Stimulated activated CD8-positive, alpha-beta memory T cell treated with anti-CD3 and anti-CD28 coated beads, Interleukin-15, amount 100 ng/mL, for 24 hours (primary cell): ENCODE results near the gene REG4.

ENCODE experiments used
- DNase-seq: peaks from one replicate; pipeline ENCODE4 v3.0.0-alpha.2; 2020; ENCODE audit warnings: low read depth

REG4 gene

DNA sequence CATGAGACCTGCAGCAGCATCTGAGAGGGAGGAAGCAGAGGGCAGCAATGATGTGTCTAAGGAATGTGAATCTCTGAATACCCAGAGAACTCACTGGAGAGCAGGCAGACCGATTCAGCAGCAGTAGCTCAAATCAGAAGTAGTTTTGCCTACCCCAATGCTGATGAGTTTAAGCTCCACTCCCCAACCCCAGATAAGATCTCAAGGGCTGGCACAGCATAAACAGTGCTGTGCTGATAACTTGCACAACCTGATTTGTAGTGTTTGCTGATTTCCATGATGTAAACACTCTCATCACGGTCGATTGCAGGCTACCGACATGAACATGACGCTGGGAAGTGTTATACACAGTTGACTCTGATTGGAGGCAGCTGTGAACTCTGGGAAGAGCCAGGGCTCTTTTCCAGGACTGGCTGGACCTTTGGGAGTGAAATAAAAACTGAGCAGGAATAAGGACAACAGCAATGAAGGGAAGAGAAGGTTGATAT, 31.3 kb downstream of the REG4 start:
- DNase-seq = no peak

DNA sequence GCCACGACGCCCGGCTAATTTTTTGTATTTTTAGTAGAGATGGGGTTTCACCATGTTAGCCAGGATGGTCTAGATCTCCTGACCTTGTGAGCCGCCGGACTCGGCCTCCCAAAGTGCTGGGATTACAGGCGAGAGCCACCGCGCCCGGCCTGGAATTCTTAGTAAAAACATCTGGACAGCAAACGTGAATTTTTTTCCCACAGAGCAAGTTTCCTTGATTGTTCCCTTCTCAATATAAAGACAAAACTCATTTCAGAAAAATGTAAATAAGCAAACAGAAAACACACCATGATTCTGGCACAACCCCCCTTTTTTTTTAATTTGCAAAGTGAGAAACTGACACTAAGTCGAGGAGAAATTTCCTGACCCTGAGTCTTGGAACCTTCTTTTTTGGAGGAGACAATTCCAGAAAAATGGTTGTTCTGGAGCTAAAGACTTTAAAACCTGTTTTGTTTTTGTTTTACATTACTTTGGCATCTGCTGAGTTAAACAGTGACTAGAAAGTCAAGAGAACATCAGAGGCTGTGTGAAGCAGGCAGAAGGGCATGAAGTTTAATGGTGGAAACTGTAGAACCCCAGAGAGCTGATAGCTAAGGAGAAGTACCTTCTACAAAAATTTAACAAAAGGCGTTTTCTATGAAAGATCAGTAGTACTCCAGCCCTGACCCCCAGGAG, 32.2 kb downstream of the REG4 start:
- DNase-seq = no peak

DNA sequence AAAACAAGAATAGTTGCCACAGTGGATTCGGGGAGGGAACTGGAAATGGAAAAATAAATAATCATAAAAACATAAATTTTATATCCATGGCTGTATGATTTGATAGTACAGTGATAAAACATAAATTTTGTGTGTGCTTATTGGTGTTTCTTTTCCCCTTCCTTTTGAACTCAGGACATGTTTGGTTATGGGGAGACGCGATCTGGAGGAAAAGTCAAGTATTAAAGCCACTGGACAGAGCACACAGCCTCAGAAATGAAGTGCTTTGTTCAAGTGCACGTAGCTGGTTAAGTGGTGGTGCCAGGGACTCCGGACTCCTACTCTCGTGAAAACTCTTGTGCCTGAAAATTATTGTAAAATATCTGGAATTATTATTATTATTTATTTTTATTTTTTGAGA, 32.9 kb downstream of the REG4 start:
- no peak for DNase-seq

DNA sequence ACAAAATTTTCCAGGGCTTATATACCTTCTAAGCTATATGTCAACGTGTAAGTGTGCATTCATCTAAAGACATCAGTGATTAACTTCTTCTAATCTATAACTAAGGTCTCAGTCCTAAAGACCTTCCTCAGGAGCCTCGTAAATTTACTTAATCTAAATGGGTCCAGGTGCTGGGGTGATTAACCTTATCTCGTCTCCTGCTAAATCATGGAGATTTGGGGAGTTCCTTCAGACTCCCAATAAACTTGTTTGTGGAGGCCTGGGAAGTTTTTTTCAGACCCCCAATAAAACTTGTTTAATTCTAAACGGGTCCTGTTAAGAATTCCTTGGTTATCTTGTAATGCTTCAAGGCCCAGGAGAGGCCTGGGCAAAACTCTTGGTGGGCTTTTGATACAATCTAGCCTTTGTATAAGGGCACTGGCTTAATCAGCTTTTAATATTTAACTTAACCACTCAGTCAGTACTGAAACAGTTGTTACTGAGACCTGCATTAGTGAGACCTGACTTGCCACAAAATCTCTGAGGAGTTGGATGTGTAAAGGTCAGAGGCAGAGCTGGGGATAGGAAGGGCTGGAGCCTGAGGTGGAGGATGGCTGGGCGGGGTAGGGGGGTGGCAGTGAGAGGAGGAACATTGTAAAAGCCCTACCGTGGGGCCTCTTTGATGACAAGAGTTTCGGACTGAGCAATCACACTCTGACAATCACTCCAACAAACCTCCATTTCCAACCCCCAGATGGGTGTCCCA, 36.3 kb downstream of the REG4 start:
- no peak for DNase-seq

DNA sequence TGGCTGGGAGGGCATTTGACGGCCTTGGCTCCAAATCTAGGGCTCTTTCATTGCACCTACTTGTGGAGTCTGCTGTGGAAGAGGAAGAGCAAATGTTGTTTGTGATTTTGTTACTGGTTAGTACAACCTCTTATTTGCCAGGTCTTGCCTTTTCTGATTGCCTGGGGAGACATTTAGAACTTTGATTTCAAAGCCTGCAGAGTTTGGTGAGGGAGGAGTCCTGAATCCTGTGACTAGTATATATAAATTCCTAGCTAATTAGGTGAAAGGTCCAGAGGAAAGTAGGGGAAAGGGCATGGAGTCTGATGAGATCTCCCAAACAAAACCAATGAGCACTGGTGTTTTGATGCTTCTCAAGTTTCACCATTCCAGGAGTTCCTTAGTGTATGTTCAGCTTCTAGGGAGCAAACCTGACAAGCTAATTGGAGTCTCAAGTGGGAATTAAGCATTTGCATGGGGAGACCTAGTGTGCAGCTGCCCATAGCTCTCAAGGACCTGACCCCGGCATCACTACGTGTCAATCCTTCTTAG, 37.5 kb downstream of the REG4 start:
- DNase-seq = no peak

DNA sequence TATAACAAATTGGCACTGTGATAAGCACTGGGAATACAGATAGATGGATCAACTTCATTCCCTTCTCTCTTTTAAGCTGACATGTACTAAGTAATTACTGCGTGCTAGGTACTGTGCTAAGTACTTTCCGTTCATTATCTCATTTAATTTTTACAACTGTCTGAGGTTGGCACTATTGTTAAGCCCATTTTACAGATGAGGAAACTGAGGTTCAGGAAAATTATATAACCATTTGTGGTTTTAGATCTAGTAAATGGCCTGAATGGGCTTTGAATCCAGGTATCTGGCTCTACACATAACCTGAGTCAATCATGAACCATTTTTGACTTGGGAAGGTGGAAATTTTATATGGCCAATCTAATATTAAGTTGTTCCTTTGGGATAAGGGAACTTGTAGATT, 39.0 kb downstream of the REG4 start:
- no peak for DNase-seq

DNA sequence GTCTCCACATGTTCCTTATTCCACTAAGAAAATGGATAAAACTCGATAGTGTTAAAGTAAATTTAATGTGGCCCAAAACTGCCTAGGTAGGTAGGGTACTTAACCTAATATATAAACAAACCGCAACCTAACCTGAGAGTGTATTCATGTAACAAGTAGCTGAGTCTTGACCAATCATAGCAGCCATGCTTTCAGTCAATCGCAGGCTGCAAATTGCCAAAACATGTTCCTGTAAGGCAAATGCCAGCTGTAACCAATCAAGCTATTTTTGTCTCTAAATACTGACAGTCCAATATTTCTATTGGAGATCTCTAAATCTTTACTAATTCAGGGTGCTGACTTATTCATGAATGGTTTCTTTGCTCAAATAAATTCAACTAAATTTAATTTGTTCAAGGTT, 39.5 kb downstream of the REG4 start:
- no peak for DNase-seq

DNA sequence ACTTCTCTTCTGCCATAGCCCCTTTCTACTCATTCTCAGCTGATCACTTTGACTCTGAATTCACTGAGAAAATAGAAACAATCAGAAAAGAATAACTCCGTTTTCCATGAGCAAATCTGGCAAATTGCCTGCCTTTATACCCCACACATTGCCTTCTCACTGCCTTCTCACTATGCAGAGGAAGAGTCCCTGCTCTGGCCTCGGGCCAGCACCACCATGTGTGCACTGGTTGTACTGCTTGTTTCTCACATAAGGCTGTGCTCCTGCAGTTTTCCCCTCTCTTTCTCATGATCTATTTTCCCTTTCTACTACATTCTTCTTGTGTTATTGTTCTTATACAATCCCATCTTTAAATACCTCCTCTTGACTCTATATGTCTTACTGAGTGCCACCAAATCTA, 40.2 kb downstream of the REG4 start:
- DNase-seq = no peak

DNA sequence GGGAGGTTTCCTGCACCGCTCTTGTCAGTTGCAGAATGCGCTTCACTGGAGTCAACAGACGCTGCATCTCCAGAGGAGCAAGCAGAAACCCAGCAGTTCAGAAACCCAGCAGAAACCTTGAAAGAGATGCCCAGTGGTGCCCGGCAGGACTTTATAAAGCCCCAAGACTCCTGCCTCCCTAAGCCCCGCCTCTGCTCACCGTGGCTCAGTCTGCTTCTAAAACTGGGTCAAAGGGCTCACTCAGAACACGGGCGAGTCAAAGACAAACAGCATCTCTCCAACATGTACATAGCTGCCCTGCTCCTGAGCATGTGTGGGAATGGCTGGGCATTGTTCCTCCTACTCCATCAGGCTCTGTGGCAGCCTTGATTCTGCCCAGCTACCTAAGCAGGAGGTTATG, 42.5 kb downstream of the REG4 start, which contains the start of gene HMGCS2:
Gene HMGCS2, minus strand, starts transcription at position 128 of the 400 bp plus-strand sequence. Its CDS starts 61 bp downstream, at position 67.
- DNase-seq = no peak

DNA sequence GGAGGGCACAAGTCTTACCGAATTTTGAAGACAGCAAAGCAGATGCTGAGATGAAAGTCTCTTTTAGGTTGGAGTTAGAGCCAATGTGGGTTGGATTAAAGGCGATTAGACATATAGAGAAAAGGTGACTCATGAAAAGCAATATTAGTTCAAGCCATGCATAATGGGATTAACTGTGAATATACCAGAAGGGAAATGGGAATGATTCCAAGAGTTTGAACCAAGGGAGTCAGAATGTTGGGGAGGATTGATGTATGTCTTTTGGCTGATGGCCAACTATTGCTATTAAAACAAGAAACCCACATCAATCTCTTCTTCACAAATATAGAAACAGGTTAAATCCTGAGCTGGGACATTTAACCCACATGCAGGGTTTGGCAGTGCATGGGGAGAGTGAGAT, 43.8 kb downstream of the REG4 start:
- DNase-seq = no peak

DNA sequence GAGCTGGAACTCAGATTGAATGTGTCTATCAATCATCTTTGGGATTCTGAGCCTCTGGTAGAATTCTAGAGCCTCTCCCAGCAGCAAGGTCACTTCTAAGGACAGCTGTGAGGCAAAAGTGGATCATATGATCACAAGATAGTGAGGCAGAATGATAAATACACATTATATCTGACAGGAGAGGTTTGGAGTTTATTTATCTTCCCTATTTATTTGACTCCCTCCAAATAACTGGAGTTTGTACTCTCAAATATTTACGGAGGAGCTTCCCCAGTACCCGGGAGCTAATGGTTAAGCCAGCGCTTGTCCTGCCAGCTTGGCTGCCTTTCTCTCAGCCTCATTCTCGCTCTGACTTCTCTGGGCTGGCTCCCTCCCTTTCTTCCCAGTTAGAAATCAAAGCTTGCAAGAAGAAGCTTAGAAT, 44.9 kb downstream of the REG4 start:
- no peak for DNase-seq

DNA sequence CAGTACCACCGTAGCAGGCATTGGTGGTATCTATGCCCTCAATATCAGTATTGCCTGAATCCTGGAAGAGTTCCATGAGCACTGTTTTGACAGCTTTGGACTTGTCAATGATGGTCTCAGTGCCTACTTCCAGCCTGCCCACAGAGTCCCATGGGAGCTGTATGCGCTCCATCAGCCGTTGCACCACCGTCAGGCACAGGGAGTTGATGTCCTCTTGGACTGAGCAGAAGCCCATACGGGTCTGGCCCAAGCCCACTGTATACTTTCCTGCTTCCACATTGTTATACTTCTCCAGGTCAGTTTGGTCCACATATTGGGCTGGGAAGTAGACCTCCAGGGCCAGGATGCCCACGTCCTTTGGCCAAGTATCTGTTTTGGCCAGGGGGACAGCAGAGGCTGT, 47.0 kb downstream of the REG4 start:
- no peak for DNase-seq

DNA sequence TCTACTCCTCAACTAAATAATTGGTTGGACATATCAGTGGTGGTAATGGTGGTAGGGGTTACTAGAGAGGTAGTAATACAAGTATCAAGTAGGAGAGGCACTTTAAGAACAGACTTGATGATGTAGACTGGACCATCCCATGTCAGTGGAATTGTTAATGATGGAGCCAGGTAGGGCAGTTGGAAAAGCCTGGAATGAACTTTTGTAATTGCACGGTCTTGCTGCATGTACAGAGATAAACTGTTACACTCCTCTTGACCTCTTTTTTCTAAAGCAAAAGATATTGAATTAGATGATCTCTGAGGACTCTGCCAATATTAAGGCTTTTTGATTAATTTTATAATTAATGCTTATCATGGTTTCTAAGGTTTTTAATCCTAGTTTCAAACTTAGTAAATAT, 48.3 kb downstream of the REG4 start:
- DNase-seq = no peak

DNA sequence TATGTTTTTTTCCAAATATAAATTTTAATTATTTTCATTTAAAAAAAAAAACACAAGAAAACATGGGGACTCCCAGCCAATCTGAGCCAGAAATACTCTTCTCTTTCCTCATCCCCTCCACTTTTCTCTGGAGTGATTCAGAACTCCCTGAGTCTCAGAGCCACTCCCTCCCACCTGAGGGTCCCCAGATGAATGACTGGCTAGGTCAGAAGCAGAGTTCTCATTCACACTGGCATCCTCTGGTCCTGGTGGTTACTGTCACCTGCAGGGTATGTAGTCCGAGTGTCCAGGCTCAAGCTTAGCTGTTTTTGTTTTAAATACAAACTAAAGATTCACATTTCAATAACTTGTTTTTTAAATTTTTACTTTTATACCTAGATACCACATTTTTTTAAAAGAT, 48.9 kb downstream of the REG4 start:
- no peak for DNase-seq

DNA sequence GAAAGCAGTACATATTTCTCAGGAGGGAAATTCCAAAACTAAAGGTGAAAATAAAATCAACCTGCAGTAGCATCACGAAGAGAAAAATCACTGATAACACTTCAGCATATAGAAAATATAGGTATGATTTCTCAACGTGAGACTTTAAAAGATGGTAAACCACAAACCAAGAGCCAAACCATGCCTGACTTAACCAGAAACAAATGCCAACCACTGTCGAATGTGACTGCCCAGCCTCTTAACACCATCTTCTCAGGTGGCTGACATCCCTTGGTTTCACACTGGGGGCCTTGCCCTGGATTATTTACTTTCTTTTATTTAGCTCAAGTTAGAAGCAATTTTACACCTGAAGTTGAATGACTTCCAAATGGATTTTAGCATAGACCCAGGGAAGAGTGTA, 52.7 kb downstream of the REG4 start:
- no peak for DNase-seq

DNA sequence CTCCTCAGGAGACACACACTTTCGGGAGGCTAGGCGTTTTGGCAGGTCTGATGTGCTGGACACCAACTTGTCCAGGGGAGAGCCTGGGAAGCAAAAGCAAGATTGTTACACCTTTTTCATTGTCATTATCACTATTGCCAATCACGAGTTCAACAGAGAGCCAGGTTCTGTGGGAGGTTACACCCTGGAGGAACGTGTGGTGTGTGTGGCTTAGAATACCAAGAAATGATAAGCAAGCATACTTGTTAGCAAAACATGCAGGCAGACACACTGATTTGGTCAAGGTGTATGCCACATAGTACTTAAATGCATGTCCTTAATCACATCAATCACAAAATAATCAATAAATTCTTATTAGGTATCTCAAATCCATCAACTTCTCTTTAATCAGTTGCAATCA, 58.7 kb downstream of the REG4 start:
- DNase-seq = no peak

DNA sequence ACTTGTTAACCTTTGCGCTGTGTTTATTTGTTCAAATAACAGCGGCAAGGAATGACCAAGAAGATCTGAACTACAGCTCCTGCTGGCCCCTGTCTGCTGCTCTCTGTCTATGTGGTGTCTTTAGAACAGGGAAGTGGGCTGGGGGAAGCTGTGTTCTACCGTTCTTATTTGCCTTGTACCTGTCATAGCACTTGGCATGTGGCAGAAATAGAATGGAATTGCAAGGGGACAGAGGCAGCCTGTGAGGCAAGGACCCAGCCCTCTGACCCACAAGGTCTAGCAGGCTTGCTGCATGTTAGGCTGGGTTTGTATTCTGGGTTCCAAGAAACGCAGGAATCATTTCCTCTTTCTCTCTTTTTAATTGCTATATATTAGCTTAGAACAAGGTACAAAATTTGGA, 63.2 kb downstream of the REG4 start:
- no peak for DNase-seq

DNA sequence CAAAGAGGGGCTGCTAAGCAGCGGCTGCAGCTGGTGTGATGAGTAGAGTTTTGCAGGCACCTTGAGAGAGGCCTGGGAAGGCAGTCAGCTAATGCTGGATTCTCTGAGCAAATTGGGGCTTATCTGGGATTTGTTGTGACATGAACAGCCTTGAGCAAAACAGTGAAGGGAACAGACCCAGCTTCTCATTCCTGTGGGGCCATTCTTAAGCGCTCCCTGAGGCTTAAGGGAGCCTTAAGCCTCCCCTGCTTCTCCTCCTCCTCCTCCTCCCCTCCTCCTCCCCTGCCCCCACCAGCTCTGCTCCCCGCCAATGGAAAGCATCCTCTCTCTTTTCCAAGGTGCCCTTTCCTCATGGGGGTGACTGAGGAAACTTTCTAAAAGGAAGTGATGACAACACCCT, 63.8 kb downstream of the REG4 start:
- no peak for DNase-seq

DNA sequence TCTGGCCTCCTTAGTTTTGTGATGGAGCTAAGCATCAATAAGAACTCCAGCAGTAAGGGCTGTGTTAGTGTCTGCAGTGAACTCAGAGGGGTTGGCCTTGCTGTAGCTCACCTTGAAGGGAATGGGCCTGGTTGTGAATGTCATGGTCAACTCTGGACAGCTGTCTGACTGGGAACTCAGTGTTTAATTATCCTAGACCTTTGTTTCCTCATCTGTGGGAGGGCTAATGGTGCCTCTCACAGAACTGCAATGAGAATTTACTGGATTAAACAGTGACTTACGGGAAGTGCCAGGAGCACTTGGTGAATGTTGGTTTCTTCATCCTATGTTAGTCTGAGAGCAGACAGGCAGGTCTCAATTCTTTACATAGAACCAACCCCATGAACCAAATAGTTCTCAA, 66.2 kb downstream of the REG4 start:
- no peak for DNase-seq

DNA sequence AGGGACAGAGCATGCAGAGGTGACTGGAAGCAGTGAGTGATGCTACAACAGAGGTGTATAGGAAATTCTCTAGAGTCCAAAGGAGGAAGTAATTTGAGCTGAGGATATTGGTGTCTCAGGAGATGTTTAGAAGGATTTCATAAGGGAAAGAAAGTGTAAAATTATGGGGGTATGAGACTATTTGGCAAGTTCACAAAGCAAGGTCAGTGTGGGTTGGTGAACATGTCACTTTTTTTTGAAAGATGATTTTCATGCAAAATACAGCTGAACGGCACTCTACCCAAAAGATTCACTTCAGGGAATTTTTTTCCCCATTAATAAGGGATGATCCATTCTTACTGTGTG, 66.7 kb downstream of the REG4 start:
- DNase-seq = no peak
